Spleen (tissue), 11 donors: ENCODE measurements around the gene SLC1A6. TPM values are rescaled to one million over a fixed set of nuclear protein-coding genes. Genes with fewer than 3 reads are reported as not detected.

Source experiments
- DNase-seq: peaks from one replicate; pipeline ENCODE4 v3.0.0-alpha.2; 2020
- H3K27ac ChIP-seq, 8 donors: fragments of 200-600 bp; sonication (generic) in 7 of 8; 1 replicate in 4 of 8; 2 replicates in 4 of 8; pipeline versions ENCODE4 v1.5.0 to v1.8.0; 2016 to 2021; ENCODE audit warnings: inconsistent platforms in 4 of 8, mild to moderate bottlenecking in 4 of 8, moderate library complexity in 1 of 8
- H3K27me3 ChIP-seq, 7 donors: fragments of 200-600 bp; sonication (generic) in 6 of 7; replicated peaks in 1 of 7; 1 replicate in 4 of 7; 2 replicates in 3 of 7; pipeline versions ENCODE4 v1.5.0 to v1.8.0; 2016 to 2021; ENCODE audit warnings: inconsistent platforms in 3 of 7, mild to moderate bottlenecking in 1 of 7
- H3K36me3 ChIP-seq, 6 donors: fragments of 200-600 bp; sonication (generic) in 5 of 6; 1 replicate in 4 of 6; 2 replicates in 2 of 6; pipeline versions ENCODE4 v1.5.0 to v1.8.0; 2016 to 2021; ENCODE audit warnings: inconsistent platforms in 2 of 6
- H3K4me1 ChIP-seq, 6 donors: fragments of 200-600 bp; sonication (generic) in 5 of 6; 1 replicate in 3 of 6; 2 replicates in 3 of 6; pipeline versions ENCODE4 v1.5.0 to v1.8.0; 2016 to 2021; ENCODE audit warnings: inconsistent platforms in 3 of 6
- H3K4me3 ChIP-seq, 8 donors: fragments of 200-600 bp; sonication (generic) in 7 of 8; 1 replicate in 4 of 8; 2 replicates in 4 of 8; pipeline versions ENCODE4 v1.5.0 to v1.8.0; 2016 to 2021; ENCODE audit warnings: inconsistent platforms in 4 of 8, mild to moderate bottlenecking in 4 of 8, moderate library complexity in 2 of 8
- H3K9me3 ChIP-seq, 8 donors: fragments of 200-600 bp; sonication (generic) in 7 of 8; 1 replicate in 4 of 8; 2 replicates in 4 of 8; pipeline versions ENCODE4 v1.5.0 to v1.8.0; 2016 to 2021; ENCODE audit warnings: inconsistent platforms in 4 of 8
- CTCF ChIP-seq, 11 experiments: fragments of 200-600 bp in 7 of 11; fragments of 450-650 bp in 4 of 11; sonication (generic) in 4 of 11; IDR thresholded peaks in 8 of 11; conservative IDR thresholded peaks in 3 of 11; 1 replicate in 7 of 11; 2 replicates in 4 of 11; pipeline versions ENCODE4 v1.4.0 to v1.8.0; 2016 to 2021; ENCODE audit warnings: antibody characterized with exemption in 11 of 11, inconsistent platforms in 4 of 11, mild to moderate bottlenecking in 1 of 11
- POLR2A ChIP-seq, 3 donors: fragments of 450-650 bp; IDR thresholded peaks; one replicate each; pipeline ENCODE4 v1.5.1; 2017; ENCODE audit warnings: antibody characterized with exemption in 3 of 3, mild to moderate bottlenecking in 1 of 3
- POLR2AphosphoS5 ChIP-seq, 3 donors: sonication (generic); formaldehyde crosslinking; IDR thresholded peaks; one replicate each; pipeline ENCODE4 v1.5.1; 2017; ENCODE audit warnings: antibody characterized with exemption in 3 of 3
- WGBS, 5 donors: extraction: QIAGEN DNeasy Blood & Tissue Kit in 3 of 5; methylation state at CpG; one replicate each; pipeline versions ENCODE4 v1.1.5 to v1.1.7; 2013 to 2018; 5-methylcytosine and 5-hydroxymethylcytosine counted together
- intact Hi-C: fragments of 100-400 bp; cut with DNase I; formaldehyde crosslinking; loops from one replicate; pipeline ENCODE4 v1.15.0; 2023; ENCODE audit warnings: low total_unique reads
- polyA plus RNA-seq, 3 donors: library from polyadenylated mRNA; stranded (reverse); fragments of 200-250 nt; gene quantifications; one replicate each; pipeline ENCODE4 v1.2.1, GENCODE V29; 2013
- total RNA-seq, 7 donors: library from RNA; depleted of rRNA in 3 of 7; stranded (reverse); fragments of >200 nt in 3 of 7; fragmentation: NEBNext Ultra II Directional in 4 of 7; extraction: Animal tissue kit (Norgen Biotek cat#: 25700) in 4 of 7; gene quantifications; one replicate each; pipeline versions ENCODE4 v1.1.0 to v1.2.1, GENCODE V29; 2016 to 2021
- donor health status: healthy with polysubstance abuse.
- donor health status: DM: no; HTN: no; CAD: no; lungs with moderate emphysema.
- donor health status: DM: no; HTN: no; CAD: no.
- donor health status: Bipolar disorder and iron deficiency.
- donor health status: healthy.
- donor health status: DM: no; HTN: no; CAD: no.
- donor health status: DM: yes; HTN: yes; CAD: no.

The SLC1A6 gene
- total and polyA plus RNA-seq, 10 donors = not detected

- Histone ChIP-seq H3K4me3 (no peak overlapping the region), H3K4me1 (no peaks in the 10 kb centered on the region), H3K36me3 (no peaks in the 10 kb centered on the region), H3K27me3 (no peaks in the 10 kb centered on the region), H3K27ac (no peak overlapping the region), H3K9me3 (peaks cover 0 to 64% (median 47%) of the 10 kb centered on the region in 8 donors)
- TF ChIP-seq POLR2AphosphoS5 (IDR thresholded peaks at IDR 0.05) = no peak
- TF ChIP-seq POLR2A (IDR thresholded peaks at IDR 0.05) = no peak
- TF ChIP-seq CTCF (IDR thresholded peaks at IDR 0.05 in 8 of 11, conservative IDR thresholded peaks at IDR 0.05 in 3 of 11) = no peak
- DNase-seq = no peak
- intact Hi-C loops = no loop called here
- 91 to 93% (median 92%) methylated on average over 24 of the region's 24 CpGs for WGBS, 5 donors
Observed at GRCh38 chr19:14961956-14962685, 17.5 kb downstream of the SLC1A6 start.

- 0 to 84% (median 46%) methylated on average over 1 of the region's 1 CpG for WGBS, 5 donors
Observed at GRCh38 chr19:14959263-14959662, 20.4 kb downstream of the SLC1A6 start.

GRCh38 chr19:14957464-14957863 lies 22.2 kb downstream of the SLC1A6 start:
- Histone ChIP-seq H3K27me3 (peaks cover 0 to 27% (median 0%) of the 10 kb centered on the region in 7 donors), H3K27ac (no peak overlapping the region), H3K4me3 (no peak overlapping the region), H3K9me3 (peaks cover 0 to 69% (median 46%) of the 10 kb centered on the region in 8 donors), H3K36me3 (no peaks in the 10 kb centered on the region), H3K4me1 (no peaks in the 10 kb centered on the region)
- no peak for DNase-seq
- intact Hi-C loops = no loop called here
- TF ChIP-seq POLR2AphosphoS5 (IDR thresholded peaks at IDR 0.05) (no peak), CTCF (IDR thresholded peaks at IDR 0.05 in 8 of 11, conservative IDR thresholded peaks at IDR 0.05 in 3 of 11) (no peak), POLR2A (IDR thresholded peaks at IDR 0.05) (no peak)
- WGBS, 5 donors = 83 to 93% (median 91%) methylated on average over 3 of the region's 3 CpGs

More at GRCh38 chr19:14959263-14959662, 20.4 kb downstream of the SLC1A6 start:
- intact Hi-C loops = no loop called here
- Histone ChIP-seq H3K27me3 (peaks cover 0 to 16% (median 0%) of the 10 kb centered on the region in 7 donors), H3K4me1 (no peaks in the 10 kb centered on the region), H3K27ac (no peak overlapping the region), H3K4me3 (no peak overlapping the region), H3K9me3 (peaks cover 0 to 75% (median 50%) of the 10 kb centered on the region in 8 donors), H3K36me3 (no peaks in the 10 kb centered on the region)
- no peak for TF ChIP-seq POLR2AphosphoS5 (IDR thresholded peaks at IDR 0.05)
- no peak for TF ChIP-seq CTCF (IDR thresholded peaks at IDR 0.05 in 8 of 11, conservative IDR thresholded peaks at IDR 0.05 in 3 of 11)
- TF ChIP-seq POLR2A (IDR thresholded peaks at IDR 0.05) = no peak
- no peak for DNase-seq

- Histone ChIP-seq H3K36me3 (no peaks in the 10 kb centered on the region), H3K9me3 (peaks cover 0 to 36% (median 22%) of the 10 kb centered on the region in 8 donors), H3K27me3 (peaks cover 0 to 35% (median 0%) of the 10 kb centered on the region in 7 donors), H3K27ac (no peak overlapping the region), H3K4me1 (no peaks in the 10 kb centered on the region), H3K4me3 (no peak overlapping the region)
- intact Hi-C loops = no loop called here
- TF ChIP-seq CTCF (IDR thresholded peaks at IDR 0.05 in 8 of 11, conservative IDR thresholded peaks at IDR 0.05 in 3 of 11) = no peak
- no peak for DNase-seq
- 60 to 78% (median 63%) methylated on average over 21 to 24 of the region's 24 CpGs for WGBS, 5 donors
Observed at GRCh38 chr19:14954071-14954655, 25.5 kb downstream of the SLC1A6 start.
